NCI-H526 (cell line): ENCODE data around the gene MAML2.
"Not testable (repeated sequence)": the region's sequence is repeated elsewhere in the genome, so short reads cannot be mapped to it uniquely, and the experiment has no call there.

Source experiments
- DNase-seq, 2 experiments: peaks; one replicate each; lab custom pipeline; 2025; lab: John Stamatoyannopoulos, UW

The MAML2 gene

DNA sequence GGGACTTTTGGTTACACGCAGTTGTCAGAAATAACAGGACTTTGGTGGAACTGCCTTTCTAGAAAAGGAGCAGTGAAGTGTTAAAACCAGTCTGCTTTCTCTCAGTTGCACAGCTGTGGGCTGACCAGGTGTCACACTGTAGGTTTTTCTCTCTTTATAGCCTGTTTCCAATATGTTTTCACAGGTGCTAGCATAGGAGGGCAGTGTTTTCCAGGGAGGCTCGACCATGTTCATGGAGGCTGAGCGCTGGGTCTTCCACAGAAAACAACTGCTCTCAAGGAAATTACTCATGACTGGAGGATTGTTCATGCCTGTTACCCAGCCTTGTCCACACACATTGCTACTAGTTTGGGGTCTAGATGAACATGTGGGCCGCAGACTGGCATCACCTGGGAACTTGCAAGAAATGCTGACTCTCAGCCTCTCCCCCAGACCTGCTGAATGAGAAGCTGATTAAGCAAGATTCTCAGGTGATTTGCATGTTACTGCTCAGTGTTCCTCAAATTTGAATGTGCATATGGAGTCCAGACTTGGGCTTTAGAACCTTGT, 157.7 kb downstream of the MAML2 start:
- DNase-seq, result peak; percentile 92 to 93

DNA sequence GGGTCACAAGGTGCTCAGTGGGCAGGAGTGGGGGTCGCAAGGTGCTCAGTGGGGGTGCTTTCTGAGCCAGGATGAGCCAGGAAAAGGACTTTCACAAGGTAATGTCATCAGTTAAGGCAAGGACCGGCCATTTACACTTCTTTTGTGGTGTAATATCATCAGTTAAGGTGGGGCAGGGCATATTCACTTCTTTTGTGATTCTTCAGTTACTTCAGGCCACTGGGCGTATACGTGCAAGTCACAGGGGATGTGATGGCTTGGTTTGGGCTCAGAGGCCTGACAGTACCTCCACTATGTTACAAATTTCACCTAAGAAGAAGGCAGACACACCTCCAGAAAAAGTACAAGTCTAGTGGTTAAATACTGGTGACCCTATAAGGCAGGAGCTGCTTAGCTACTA, 162.1 kb downstream of the MAML2 start:
- not testable (repeated sequence) for DNase-seq

- DNase-seq, result no peak
These were observed 162.7 kb downstream of the MAML2 start for GRCh38 chr11:96180341-96180740.

DNA sequence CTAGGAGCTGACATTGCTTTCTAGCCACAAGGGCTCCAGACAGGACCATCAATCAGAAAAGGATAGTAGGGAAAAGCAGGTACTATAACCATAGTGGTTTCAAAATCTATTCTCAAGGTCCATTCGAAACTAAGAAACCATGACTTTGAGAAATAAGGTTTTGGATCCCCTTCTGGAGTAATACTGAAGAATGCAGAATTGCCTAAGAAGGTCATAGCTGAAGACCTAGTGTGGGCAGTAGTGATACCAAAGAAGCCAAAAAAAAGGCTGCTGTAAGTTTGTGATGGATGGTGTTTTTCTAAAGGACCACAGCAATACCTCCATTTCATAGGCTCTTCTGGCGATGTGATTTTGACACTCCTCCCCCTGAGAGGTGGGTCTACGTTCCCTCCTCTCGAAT, 163.1 kb downstream of the MAML2 start:
- no peak for DNase-seq

DNA sequence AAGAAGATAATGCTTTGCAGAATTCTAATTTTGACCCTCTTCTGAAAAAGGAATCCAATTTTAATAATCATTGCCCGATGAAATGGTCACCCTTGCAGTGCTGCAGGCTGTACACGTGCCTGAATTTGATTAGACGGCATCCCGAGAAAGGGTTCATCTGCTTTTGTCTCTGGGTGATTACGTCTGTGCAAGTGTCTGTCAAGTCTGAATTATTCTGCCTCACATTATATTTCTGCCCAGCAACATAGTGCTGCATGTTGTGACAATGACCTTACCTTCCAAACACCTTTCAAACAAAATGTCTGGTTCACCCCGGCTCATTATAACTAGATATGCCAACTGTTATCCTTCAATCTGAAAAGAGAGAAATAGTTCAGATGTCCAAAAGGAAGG, 164.1 kb downstream of the MAML2 start:
- no peak for DNase-seq

DNA sequence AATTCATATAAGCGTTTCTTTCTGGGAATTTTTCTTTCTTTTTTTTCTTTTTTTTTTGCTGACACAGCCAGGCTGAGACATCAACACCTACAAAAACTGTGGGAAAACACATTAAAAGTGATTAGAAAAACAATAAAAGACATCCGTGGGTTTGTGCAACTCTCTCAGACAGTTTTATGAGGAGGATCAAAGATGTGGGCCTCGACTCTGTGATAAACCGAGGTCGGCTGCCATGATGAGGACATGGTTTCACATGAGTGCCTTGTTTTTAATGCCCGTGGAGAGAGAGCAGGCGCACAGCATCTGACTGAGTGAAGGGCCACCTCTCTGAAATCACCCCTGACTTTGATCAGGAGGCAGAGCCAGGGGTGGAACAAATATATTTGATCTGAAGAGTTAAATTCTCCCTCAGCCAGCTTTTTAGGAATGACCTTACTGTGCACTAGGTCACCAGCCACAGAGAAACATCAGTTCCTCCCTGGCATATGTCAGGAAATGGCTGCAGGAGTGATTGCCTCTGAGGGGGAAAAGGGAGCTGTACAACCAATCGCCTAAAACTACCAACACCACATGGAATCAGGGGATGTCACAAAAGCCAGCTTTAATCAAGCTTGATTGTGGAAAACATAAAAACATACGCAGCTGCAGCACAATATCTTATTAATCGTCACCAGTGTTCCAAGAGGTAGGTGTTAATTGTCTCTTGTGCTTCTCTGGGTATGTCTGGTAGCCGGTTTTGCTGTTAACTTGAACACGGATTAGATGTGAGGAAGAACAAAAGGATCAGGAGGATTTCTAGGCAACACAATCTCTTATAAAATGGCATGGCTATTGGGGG, 164.7 kb downstream of the MAML2 start:
- DNase-seq, result no peak

- no peak for DNase-seq
These were observed 165.8 kb downstream of the MAML2 start for GRCh38 chr11:96177146-96177545.

- DNase-seq, result no peak
These were observed 169.1 kb downstream of the MAML2 start for GRCh38 chr11:96173906-96174305.

DNA sequence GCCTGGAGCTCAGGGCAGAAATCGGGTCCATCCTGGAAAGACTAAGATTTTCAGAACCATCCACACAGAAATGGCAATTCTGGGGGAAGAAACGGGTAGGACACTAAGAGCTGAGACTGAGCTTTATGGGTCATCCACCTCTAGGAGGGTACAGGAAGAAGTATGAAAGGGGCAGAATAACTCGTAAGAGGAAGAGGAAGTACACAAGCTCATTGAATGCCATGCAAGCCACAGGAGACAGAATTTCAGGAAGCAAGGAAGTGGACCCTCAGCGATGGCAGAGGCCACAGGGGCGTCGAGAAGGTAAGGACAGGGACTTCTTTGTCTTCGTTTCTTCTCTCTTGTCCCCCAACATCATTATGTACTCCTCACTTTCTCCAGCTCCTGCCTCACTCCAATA, 169.6 kb downstream of the MAML2 start:
- no peak for DNase-seq

DNA sequence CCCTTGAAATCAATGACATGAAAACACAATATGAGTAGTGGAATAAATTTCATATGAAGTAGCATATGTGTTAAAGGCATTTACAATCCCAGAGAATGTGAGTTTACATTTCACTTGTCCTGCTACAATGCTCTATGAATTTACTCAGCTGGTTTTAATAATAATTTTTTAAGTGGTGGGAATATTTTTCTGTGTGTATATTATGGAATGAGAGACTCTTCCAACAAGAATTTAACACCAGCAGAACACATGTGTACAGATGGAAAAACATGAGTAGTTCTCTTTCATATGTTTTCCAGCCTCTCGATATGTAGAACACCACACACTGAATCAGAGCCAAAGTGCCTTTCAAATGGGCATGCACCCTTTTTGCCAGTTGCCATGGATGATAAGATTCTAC, 170.4 kb downstream of the MAML2 start:
- DNase-seq, result no peak

DNA sequence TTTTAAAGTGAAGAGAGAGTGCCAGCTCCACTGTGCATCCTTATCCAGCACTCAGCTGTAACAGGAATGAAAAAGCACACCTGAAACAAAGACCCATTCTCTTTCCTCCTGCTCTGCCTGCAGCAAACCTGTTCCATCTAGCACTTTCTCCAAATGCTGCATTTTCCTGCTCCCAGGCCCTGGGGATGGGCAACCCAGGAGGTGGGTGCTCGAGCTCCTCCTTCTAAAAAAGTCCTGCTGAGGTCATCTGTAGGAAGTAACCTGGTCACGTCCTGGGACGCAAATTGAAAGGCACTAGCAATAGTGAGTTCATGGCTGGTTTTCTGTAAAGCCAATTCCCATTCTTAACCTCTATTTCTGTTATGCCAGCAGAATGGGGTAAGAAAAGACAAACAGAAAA, 173.7 kb downstream of the MAML2 start:
- DNase-seq, result no peak

GRCh38 chr11:96168623-96169022, 174.4 kb downstream of the MAML2 start:
- no peak for DNase-seq

GRCh38 chr11:96167787-96168186, 175.2 kb downstream of the MAML2 start:
- no peak for DNase-seq

- DNase-seq, result no peak
These were observed 175.7 kb downstream of the MAML2 start for GRCh38 chr11:96167203-96167758.

- no peak for DNase-seq
These were observed 180.0 kb downstream of the MAML2 start for GRCh38 chr11:96162816-96163499.

- DNase-seq, result no peak
These were observed 181.5 kb downstream of the MAML2 start for GRCh38 chr11:96161307-96162089.

- DNase-seq, result no peak
These were observed 182.2 kb downstream of the MAML2 start for GRCh38 chr11:96160732-96161306.

DNA sequence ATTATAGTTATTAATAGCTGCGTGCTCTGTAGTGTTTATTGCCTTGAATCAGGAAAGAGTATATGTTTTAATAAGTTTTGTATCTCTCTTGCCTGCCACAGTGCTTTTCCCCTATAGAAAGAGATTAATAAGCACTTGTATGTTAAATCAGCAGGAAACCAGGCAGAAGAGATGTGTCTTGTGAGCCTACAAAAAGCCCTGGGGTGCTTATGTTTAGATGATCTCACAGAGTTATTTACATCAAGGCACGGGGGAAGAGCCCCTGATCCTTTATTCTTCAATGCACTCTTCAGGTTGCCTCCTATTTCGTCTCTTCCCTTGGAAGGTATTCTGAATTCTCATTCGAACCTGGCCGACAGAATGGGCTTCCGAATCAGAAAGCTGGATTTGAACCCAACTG, 183.0 kb downstream of the MAML2 start:
- no peak for DNase-seq

- no peak for DNase-seq
These were observed 184.9 kb downstream of the MAML2 start for GRCh38 chr11:96158126-96158525.

- no peak for DNase-seq
These were observed 185.5 kb downstream of the MAML2 start for GRCh38 chr11:96157517-96157873.

DNA sequence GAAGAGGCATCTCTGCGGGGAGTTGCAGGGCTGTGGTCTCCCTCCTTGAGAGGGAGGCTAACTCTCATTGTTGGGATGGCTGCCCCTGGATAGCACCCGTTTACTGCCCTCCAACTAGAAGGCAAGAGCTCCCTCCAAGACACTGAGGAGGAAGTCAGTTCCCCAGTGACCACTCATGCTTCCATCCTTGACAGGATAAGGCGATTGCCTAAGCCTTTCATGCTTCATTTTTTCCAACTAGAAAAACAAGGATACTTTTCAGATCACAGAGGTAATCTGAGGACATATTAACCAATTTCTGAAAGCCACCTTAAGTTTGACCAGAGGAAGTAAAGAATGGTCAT, 186.6 kb downstream of the MAML2 start:
- no peak for DNase-seq
